Adipose tissue (tissue), 3 donors: ENCODE measurements around the gene MTR. TPM values are rescaled to one million over a fixed set of nuclear protein-coding genes. Genes with fewer than 3 reads are reported as not detected.
"Not testable (repeated sequence)": the region's sequence is repeated elsewhere in the genome, so short reads cannot be mapped to it uniquely, and the experiment has no call there.

Source experiments
- H3K27ac ChIP-seq: one replicate; pipeline ENCODE4 v1.5.1; 2013; ENCODE audit warnings: low read depth, low read length
- WGBS, 3 donors: extraction: QIAGEN DNeasy Blood & Tissue Kit; methylation state at CpG; one replicate each; pipeline ENCODE4 v1.1.7; 2013; 5-methylcytosine and 5-hydroxymethylcytosine counted together
- polyA plus RNA-seq, 3 donors: library from polyadenylated mRNA; stranded (reverse); fragments of 200-250 nt; gene quantifications; one replicate each; pipeline ENCODE4 v1.2.3, GENCODE V29; 2013
- donor health status: healthy with polysubstance abuse.
- donor health status: Bipolar disorder and iron deficiency.
- donor health status: healthy.

The MTR gene
- polyA plus RNA-seq, 3 donors: 4.5 to 16.5 (median 5.9) TPM

GRCh38 chr1:236880209-236880608 lies 85.1 kb downstream of the MTR start:
- no peak overlapping the region for H3K27ac ChIP-seq
- WGBS, 3 donors: 51 to 86% (median 82%) methylated on average over 6 of the region's 6 CpGs

- 50 to 75% (median 75%) methylated on average over 4 of the region's 4 CpGs for WGBS, 3 donors
- H3K27ac ChIP-seq: no peak overlapping the region
These were observed 87.6 kb downstream of the MTR start for GRCh38 chr1:236882678-236883077.

GRCh38 chr1:236886199-236886598 lies 91.1 kb downstream of the MTR start:
- H3K27ac ChIP-seq: no peak overlapping the region
- 58 to 91% (median 64%) methylated on average over 1 of the region's 1 CpG for WGBS, 3 donors

GRCh38 chr1:236887081-236887480 lies 92.0 kb downstream of the MTR start:
- no peak overlapping the region for H3K27ac ChIP-seq
- 75 to 98% (median 94%) methylated on average over 8 of the region's 8 CpGs for WGBS, 3 donors

GRCh38 chr1:236888126-236888525 lies 93.0 kb downstream of the MTR start:
- 69 to 85% (median 70%) methylated on average over 4 of the region's 4 CpGs for WGBS, 3 donors
- no peak overlapping the region for H3K27ac ChIP-seq

GRCh38 chr1:236888903-236889302 lies 93.8 kb downstream of the MTR start:
- H3K27ac ChIP-seq: no peak overlapping the region
- 54 to 70% (median 67%) methylated on average over 8 of the region's 8 CpGs for WGBS, 3 donors

GRCh38 chr1:236890152-236891056 lies 95.3 kb downstream of the MTR start:
- 82 to 84% (median 83%) methylated on average over 24 of the region's 24 CpGs for WGBS, 3 donors

GRCh38 chr1:236893626-236894545 lies 98.8 kb downstream of the MTR start:
- H3K27ac ChIP-seq: no peak overlapping the region
- WGBS, 3 donors: 89 to 95% (median 89%) methylated on average over 19 of the region's 19 CpGs

More at GRCh38 chr1:236890152-236891056, 95.3 kb downstream of the MTR start:
- no peak overlapping the region for H3K27ac ChIP-seq

GRCh38 chr1:236895665-236896387 lies 100.7 kb downstream of the MTR start:
- 88 to 93% (median 88%) methylated on average over 8 of the region's 8 CpGs for WGBS, 3 donors
- no peak overlapping the region for H3K27ac ChIP-seq

- no peak overlapping the region for H3K27ac ChIP-seq
- WGBS, 3 donors: 90 to 96% (median 93%) methylated on average over 2 of the region's 2 CpGs
These were observed 101.6 kb downstream of the MTR start for GRCh38 chr1:236896716-236897115.

- 85 to 88% (median 88%) methylated on average over 5 of the region's 5 CpGs for WGBS, 3 donors
These were observed 110.0 kb downstream of the MTR start for GRCh38 chr1:236904892-236905741.

GRCh38 chr1:236907205-236907604 lies 112.1 kb downstream of the MTR start:
- WGBS, 3 donors: 43 to 64% (median 55%) methylated on average over 7 of the region's 7 CpGs
- no peak overlapping the region for H3K27ac ChIP-seq

More at GRCh38 chr1:236904892-236905741, 110.0 kb downstream of the MTR start:
- H3K27ac ChIP-seq: no peak overlapping the region

GRCh38 chr1:236908669-236909068 lies 113.6 kb downstream of the MTR start:
- WGBS, 3 donors: 92 to 94% (median 93%) methylated on average over 2 of the region's 2 CpGs
- no peak overlapping the region for H3K27ac ChIP-seq

GRCh38 chr1:236911047-236911446 lies 116.0 kb downstream of the MTR start:
- WGBS, 3 donors: 93 to 96% (median 95%) methylated on average over 7 of the region's 7 CpGs
- H3K27ac ChIP-seq: not testable (repeated sequence)

GRCh38 chr1:236913371-236914037 lies 118.4 kb downstream of the MTR start:
- H3K27ac ChIP-seq: no peak overlapping the region
- 65 to 83% (median 71%) methylated on average over 2 of the region's 2 CpGs for WGBS, 3 donors

- no peak overlapping the region for H3K27ac ChIP-seq
- WGBS, 3 donors: 77 to 85% (median 82%) methylated on average over 2 of the region's 2 CpGs
These were observed 119.3 kb downstream of the MTR start for GRCh38 chr1:236914375-236914774.
